ENCODE data around the gene TFB2M.
"Not testable (repeated sequence)": the region's sequence is repeated elsewhere in the genome, so short reads cannot be mapped to it uniquely, and the experiment has no call there.

TFB2M gene

DNA sequence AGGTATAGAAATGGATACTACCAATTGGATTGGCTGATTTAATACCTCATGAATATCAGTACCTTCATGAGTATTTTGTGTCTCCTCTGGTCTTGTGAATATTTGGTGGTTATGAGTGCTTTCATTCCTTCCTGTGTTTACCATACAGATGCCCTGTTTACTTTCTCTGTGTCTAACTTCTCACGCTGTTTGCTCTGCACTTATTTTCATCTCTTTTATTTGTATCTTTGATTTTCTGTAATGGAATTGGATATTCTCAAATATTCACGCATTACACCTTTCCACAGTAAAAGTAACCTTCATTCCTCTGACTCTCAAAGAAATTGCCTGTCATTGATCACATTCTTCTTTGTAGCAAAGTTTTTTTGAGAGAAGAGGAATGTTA lies 17.0 kb upstream of the TFB2M start:
- no peak for DNase-seq (ENCODE audit: low spot score)

DNA sequence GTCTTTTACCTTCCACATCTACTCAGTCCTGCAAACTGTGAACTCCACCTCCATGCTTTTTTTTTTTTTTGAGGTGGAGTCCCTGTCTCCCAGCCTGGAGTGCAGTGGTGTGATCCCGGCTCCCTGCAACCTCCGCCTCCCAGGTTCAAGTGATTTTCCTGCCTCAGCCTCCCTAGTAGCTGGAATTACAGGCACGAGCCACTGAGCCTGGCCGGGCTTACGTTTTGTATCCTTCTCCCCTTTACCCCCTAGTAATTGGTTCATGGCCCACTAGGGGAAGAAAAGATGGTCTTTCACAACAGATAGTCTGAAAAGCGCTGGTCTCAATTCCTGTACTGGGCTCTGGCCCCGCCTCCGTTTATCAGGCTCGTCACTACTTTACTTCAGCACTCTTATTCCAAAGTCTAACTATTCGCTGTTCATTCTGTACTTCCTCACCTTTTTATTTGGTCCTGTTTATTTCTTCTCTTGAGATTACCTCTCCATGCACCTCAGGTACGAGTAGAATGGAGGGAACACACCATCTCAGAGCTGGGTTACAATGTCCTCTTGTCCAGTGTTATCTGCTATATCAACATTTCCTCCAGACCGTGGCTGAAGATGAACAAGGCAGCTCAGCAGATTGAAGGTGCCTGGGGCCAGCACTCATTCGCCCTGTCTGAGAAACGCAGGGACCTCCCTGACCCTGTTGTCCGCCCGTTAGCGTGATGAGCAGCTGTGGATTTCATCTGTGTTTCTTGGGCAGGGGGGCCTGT lies 16.4 kb upstream of the TFB2M start:
- no peak for DNase-seq (ENCODE audit: low spot score)

DNA sequence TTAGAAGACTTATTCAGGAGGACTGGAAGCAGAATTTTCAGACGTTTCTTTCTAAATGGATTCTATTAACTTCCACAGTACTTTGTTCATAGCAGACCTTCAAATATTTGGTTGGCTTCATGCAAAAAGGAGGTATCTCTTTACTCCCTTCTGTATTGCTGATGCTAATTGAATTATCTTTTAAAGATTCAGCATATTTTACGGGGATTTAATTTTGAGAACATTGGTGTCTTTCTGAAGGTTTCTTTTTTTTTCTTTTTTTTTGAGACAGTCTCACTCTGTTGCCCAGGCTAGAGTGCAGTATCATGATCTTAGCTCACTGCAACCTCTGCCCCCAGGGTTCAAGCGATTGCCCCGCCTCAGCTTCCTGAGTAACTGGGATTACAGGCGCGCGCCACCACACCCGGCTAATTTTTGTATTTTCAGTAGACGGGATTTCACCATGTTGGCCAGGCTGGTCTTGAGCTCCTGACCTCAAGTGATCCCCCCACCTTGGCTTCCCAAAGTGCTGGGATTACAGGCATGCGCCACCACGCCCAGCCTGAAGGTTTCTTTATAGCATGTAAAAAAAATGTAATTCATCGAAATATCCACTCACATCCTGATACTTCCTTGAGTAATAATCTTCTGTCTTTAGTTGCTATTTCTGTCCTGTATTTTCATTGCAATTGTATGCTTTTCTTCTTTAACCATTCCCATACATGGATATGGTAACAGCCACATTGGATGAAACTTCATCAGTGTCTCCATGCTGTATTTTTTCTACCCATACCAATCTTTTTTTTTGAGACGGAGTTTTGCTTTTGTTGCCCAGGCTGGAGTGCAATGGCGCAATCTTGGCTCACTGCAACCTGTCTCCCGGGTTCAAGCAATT lies 14.7 kb upstream of the TFB2M start:
- DNase-seq (ENCODE audit: low spot score) = no peak

DNA sequence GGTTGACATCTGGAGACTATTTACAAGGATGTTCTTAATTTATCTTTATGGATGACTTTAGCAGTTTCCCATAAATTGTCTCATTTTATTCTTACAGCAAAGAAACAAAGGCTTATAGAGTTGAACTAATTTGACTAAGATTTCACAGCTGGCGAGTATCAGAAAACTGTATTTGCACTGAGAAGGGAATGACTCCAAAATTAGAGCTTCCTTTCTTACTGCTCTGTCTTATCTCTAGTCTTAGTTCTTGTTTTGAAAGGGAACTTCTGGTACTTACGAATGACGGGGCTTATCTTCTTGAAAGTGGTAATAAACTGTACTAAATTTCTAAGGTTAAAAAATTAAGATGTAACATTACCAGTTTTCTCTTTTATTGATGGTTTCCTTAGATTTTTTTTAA lies 13.8 kb upstream of the TFB2M start:
- no peak for DNase-seq (ENCODE audit: low spot score)

DNA sequence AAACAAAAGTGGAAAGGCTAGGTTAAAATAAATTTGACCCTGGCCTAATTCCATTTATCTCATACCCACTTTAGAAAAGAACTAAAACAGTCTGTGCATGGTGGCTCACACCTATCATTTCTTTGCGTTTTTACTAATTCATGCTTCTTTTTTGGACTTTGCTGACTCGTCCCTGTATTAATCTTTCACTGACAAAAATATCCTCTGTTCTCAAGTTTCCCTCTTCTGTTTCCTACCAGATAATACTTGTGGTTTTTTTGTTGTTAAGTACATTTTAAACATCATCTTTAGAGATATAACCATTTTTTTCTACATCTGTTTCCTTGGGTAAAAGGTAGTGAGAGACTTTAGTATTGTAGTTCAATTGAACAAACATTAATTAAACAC lies 11.7 kb upstream of the TFB2M start:
- no peak for DNase-seq (ENCODE audit: low spot score)

DNA sequence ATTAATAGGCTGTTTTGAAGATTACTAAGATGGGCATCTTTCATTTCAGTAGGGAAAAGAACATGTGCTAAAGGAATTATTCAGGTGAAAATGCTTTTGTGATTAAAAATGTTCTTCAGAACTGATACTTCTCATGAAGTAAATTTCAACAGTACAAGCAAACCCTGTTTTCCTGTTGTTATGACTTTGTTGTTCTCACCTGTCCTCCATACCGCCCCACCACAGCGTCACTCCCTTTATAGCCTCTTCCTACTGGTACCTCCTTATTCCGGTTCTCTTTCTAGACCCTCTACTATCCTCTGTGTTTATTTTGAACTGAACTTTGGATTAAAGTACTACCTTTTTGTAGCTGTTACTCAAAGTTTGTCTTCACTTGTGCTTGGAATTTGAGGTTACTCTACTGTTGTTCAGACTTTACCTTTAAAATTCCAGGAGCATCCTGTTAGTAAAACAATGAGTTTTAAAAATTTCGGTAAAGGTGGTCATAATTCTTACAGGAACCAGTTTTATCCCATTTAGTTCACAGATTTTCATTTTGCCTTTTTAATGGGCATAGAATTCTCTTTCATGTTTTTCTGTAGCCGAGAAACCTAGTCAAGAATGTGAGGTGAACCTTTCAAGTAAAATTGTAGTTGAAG lies 11.1 kb upstream of the TFB2M start:
- no peak for DNase-seq (ENCODE audit: low spot score)

DNA sequence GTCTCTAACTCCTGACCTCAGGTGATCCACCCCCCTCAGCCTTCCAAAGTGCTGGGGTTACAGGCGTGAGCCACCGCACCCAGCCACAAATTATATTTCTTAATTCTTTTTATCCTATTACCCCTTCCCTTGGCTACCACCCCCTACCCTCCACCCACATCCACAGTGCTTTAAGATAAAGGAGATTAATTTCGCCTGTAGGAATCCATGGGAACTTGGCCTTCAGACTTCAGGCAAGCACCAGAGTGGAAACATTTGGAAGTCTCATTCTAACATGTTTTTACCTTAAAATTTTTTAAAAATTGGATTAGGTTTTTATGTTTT lies 10.6 kb upstream of the TFB2M start:
- no peak for DNase-seq (ENCODE audit: low spot score)

DNA sequence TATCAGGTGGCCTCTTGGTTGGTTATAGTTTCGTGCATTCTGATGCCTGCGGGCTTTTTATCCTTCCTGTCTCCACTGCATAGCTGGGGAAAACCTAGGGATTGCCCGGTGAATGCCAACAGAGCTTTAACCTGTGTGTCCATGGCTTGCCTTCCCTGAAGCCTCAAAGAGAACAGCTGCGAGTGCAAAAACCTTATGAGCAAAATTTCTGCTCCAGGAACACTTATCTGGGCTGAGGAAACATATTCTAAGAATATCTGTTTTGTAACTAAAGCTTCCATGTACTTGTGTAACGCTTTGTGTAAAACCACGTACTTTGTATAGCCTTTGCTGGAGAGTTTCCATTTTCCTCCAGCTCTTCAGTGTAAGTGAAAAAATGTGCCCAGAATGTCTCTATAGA lies 7.4 kb upstream of the TFB2M start:
- no peak for DNase-seq (ENCODE audit: low spot score)

DNA sequence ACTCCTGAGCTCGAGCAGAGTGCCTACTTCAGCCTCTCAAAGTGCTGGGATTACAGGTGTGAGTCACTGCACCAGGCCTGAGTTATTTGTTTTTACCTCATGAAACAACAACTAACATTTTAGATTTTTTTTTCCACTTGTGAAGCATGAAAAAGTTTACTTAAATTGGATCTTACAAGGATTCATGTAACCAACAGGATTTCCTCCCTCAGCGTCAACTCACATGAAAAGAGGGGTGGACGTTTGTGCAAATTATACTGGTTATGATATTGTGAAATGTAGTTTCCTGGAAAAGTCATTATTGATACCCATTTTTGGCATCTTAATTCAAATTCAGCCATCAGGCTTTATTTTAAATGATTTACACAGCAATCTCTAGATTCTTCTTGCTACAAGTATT lies 6.7 kb upstream of the TFB2M start:
- DNase-seq (ENCODE audit: low spot score) = no peak

DNA sequence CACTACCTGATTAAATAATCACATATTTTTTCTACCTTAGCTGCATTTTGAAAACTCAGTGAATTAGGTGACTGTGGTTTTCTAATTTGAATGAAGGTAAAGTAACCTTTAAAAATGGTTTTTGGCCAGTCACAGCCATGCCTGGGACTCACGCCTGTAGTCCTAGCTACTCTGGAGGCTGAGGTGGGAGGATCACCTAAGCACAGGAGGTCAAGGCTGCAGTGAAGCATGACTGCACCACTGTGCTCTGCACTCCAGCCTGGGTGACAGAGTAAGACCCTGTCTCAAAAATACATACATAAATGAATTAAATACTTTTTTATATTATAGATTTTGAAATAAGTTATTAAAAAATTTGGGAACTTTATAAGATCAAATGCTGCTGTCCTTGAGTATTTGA lies 5.9 kb upstream of the TFB2M start:
- no peak for DNase-seq (ENCODE audit: low spot score)

DNA sequence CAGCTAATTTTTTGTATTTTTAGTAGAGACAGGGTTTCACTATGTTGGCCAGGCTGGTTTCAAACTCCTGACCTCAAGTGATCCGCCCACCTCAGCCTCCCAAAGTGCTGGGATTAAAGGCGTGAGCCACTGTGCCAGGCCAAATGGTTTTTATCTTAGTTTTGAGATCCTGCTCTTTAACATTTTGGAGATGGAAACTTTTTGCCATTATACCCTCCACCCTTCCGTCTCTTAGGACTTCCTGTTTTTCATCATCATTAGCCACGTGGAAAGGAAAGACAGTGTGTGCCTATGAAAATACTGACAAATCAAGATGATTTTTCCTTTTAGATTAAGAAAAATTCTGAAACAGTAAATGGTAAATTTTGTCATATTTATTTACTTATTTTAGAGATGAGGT lies 5.2 kb upstream of the TFB2M start:
- not testable (repeated sequence) for DNase-seq (ENCODE audit: low spot score)

DNA sequence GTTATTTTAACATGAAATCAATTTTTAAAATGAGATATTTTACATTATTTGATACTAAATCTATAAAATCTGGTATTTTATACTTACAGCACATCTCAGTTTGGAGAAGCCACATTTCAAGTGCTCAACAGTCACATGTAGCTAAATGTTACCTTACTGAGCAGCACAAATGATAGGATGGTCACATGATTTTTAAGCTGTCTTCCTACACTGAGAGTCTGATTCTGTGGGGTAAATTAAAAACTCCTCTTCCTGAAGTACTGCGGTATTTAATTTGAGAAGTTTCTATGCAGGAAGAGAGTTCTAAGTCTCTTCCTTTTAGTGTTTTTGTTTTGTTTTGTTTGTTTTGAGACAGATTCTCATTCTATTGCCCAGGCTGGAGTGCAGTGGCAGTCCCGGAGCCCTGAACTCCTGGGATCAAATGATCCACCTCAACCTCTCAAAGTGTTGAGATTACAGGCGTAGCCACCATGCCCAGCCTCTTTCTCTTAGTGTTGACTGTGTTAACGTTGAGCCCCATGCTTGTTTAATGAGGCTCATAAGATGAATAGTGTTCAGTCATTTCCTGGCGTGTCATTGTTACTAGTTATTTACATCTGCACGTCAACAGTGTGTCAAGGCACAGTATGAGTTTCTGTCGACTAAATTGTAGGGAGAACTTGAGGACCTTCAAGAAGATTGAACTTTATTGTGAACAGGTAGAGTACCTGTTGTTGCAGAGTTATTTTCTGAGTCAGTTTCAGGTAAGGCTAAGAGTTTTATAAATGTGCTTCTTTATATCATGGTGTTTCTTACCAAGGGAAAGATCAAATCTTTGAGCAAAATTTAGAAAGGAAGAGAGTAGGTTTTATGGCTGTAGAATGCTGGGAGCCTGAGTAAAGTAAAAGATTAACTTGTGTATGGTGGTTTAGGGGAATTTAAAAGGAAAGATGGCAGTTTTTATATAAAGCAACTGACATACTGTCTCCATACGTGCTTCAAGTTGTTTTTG lies 3.5 kb upstream of the TFB2M start:
- no peak for DNase-seq (ENCODE audit: low spot score)

DNA sequence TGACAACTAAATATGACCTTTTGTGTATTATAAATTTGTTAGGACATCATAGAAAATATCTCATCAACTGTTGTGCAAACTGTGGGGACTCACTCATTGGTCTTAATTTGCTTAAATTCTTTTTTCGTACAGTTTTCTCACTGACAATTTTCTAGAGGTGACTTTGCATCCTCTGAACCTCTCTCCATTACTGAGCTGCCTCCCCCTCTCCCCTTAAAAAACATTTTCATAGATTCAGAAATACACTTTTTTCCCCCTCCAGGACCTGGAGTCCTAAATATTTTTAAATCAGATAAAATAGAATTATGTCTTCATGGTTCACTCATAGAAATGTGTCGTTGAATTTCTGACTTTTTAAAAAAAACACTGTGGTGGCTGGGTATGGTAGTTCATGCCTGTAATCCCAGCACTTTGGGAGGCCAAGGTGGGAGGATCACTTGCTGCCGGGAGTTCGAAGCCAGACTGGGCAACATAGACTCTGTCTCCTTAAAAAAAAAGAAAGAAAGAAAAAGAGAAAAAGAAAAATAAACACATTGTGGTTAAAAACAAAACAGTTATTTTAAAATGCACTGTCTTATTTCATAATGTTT lies 1.7 kb upstream of the TFB2M start:
- no peak for DNase-seq (ENCODE audit: low spot score)

DNA sequence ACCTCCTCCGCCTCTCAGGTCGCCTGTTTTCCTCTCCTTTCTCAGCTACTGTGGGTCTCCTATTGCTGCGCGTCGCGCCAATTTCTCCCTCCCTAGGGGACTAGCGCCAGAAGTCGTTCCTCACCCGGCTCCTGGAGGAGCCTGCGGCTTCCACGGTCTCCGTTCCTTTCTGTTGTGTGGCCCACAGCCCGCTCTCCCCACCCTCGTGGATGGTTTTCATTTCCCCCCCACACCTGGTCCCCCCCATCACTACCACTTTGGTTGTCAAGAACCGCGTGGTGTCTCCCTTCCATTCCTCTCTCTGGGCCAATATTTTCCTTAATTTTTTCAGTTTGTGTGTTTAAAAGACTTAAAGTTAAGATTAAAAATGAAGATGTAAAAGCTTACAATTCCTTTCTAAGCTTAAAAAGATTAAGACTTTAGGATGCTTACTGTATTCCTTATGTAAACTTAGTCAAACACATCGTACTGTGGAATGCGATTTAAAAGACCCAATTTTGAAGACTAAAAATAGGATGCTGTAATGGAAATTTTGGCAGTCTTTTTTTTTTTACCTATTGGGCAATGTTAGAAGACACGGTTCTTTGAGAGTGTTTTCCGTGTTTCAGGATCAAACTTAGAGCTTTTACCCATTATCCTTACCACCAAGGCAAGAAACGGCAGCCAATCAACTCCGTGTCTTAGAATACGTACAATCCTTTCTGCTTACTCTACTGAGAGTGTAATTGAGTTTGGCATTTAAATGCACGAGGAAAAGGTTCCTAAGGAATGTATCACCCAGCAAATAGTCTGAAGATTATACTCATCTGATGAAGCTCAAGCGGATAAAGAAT lies 968 bp upstream of the TFB2M start:
- DNase-seq (ENCODE audit: low spot score) = peak; percentile 63

DNA sequence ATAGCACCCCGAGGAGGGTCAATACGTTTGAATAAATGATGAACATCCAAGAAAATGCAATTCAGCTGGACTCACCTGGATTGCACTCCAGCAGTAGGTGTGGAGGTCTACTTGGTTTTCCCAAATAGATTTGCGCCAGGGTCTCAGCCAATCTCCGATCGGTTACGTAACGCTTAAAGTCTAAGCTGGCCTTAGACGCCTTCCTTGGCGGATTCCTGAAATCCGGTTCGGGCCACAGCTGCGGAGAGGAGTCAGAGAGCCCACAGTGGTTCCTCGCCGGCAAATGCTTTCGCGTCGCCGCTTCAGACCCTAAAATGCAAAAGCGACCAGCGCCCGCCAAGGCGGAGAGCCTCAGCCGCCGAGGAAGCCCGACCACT lies 322 bp downstream of the TFB2M start:
- DNase-seq (ENCODE audit: low spot score) = peak; percentile 32

DNA sequence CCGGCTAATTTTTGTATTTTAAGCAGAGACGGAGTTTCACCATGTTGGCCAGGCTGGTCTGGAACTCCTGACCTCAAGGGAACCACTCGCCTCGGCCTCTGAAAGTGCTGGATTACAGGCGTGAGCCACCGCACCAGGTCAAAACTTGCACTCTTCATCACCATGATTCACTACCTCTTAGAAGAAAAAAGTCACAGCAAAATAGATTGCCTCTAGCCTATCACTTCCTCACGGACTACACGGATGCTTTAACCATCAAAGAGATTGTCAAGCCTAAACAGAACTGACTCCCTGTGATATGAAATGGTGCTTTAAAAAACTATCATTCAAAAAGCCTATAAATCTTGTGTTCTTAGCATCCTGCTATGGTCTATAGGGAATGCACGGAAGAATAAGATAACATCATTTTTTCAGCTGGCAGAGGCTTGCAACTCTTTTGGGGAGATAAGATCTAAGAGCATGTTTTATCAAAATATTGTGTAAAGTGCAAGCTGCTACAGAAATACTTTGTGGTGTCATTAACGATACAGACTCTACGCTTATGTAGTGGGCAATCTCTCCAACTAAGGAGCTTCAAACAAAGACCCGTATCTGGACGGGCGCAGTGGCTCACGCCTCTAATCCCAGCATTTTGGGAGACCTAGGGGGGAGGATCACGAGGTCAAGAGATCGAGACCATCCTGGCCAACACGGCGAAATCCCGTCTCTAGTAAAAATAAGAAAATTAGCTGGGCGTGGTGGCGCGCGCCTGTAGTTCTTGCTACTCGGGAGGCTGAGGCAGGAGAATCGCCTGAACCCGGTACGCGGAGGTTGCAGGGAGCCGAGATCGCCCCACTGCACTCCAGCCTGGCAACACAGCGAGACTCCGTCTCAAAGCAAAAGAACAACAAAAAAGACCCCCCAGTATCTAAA lies 966 bp downstream of the TFB2M start:
- DNase-seq (ENCODE audit: low spot score) = no peak

DNA sequence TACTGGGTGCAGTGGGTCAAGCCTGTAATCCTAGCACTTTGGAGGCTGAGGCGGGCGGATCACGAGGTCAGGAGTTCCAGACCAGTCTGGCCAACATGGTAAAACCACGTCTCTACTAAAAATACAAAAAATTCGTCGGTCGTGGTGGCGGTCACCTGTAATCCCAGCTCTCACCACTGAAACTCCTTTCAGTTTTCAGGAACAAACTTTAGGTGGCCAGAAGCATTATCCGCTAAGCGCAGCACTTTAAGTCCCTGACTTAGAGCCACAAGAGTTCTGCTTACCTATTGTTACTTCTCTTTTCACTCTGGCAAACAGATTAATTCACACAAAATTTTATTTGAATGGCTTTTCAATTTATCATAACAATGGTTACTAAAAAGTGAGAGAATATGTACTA lies 5.2 kb downstream of the TFB2M start:
- not testable (repeated sequence) for DNase-seq (ENCODE audit: low spot score)

DNA sequence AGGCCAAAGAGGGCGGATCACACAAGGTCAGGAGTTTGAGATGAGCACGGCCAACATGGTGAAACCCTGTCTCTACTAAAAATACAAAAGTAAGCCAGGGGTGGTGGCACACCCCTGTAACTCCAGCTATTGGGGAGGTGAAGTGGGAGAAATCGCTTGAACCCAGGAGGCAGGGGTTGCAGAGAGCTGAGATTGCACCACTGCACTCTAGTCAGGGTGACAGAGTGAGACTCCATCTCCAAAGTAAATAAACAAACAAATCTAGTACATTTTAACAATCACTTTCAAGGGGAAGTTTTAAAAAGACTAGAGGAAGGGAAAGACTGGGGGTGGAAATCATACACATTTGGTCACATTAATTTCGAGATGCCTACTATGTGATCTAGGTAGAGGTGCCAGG lies 6.8 kb downstream of the TFB2M start:
- DNase-seq (ENCODE audit: low spot score) = no peak

DNA sequence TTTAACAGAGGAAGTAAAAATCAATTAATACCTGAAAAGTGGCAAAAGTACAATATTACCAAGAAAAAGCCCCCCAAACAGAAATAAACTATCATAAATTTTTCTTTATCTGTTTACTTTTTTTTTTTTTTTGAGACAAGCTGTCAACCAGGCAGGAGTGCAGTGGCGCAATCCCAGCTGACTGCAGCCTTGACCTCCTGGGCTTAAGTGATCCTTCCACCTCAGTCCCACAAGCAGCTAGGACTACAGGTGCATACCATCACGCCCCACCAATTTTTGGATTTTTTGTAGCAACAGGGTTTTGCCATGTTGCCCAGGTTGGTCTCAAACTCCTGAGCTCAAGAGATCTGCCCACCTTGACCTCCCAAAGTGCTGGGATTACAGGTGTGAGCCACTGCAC lies 8.0 kb downstream of the TFB2M start:
- no peak for DNase-seq (ENCODE audit: low spot score)

DNA sequence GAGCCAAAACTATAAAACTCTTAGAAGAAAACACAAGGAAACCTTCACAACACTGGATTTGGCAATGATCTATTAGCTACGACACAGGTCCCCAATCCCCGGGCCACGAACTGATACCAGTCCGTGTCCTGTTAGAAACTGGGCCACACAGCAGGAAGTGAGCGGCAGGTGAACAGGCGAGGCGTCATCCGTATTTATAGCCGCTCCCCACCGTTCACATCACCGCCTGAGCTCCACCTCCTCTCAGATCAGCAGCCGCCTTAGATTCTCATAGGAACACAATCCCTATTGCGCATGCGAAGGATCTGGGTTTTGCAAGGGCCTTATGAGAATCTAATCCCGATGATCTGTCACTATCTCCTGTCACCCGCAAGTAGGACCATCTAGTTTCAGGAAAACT lies 11.9 kb downstream of the TFB2M start:
- DNase-seq (ENCODE audit: low spot score) = no peak
